Measurements from ENCODE around the gene TESPA1.

GRCh38 chr12:54975875-54976274, 8.7 kb downstream of the TESPA1 start:
- TF ChIP-seq CTCF (conservative IDR thresholded peaks at IDR 0.05 in 1 of 2, IDR thresholded peaks at IDR 0.05 in 1 of 2; ENCODE audit: extremely low read depth in 1 of 2, insufficient read depth in 1 of 2, low read depth in 1 of 2, low read length in 2 of 2) (no peak), EZH2 (IDR thresholded peaks at IDR 0.05; ENCODE audit: borderline replicate concordance, low read length) (no peak)

All from mammary epithelial cell (primary cell).